Activated T-cell treated with anti-CD3 and anti-CD28 coated beads, Interleukin-2, amount 50 U/mL, for 24 hours (primary cell): ENCODE results near the gene GNA15.

Experiments
- DNase-seq: peaks from one replicate; pipeline ENCODE4 v3.0.0-alpha.2; 2020
- H3K27ac Mint-ChIP-seq: 2 replicates; pipeline ENCODE4 v1.8.0; 2020; ENCODE audit warnings: mild to moderate bottlenecking, mixed read lengths
- H3K27me3 Mint-ChIP-seq: 2 replicates; pipeline ENCODE4 v1.8.0; 2020; ENCODE audit warnings: mixed read lengths
- H3K36me3 Mint-ChIP-seq: 2 replicates; pipeline ENCODE4 v1.8.0; 2020; ENCODE audit warnings: low read depth, mixed read lengths
- H3K4me1 Mint-ChIP-seq: 2 replicates; pipeline ENCODE4 v1.8.0; 2020; ENCODE audit warnings: low read depth, mixed read lengths
- H3K4me3 Mint-ChIP-seq: 2 replicates; pipeline ENCODE4 v1.8.0; 2020; ENCODE audit warnings: mild to moderate bottlenecking, moderate library complexity, mixed read lengths
- H3K9me3 Mint-ChIP-seq: 2 replicates; pipeline ENCODE4 v1.8.0; 2020; ENCODE audit warnings: mixed read lengths

The GNA15 gene

GRCh38 chr19:3100747-3101730 lies 34.8 kb upstream of the GNA15 start:
- Mint-ChIP-seq H3K27ac (no peak overlapping the region), H3K27me3 (peaks cover 7% of the 10 kb centered on the region), H3K36me3 (no peaks in the 10 kb centered on the region), H3K9me3 (no peaks in the 10 kb centered on the region), H3K4me3 (no peak overlapping the region), H3K4me1 (peaks cover 23% of the 10 kb centered on the region)
- no peak for DNase-seq

- H3K9me3 Mint-ChIP-seq: no peaks in the 10 kb centered on the region
- H3K27me3 Mint-ChIP-seq: peaks cover 7% of the 10 kb centered on the region
- H3K4me3 Mint-ChIP-seq: no peak overlapping the region
- no peak for DNase-seq
- H3K27ac Mint-ChIP-seq: no peak overlapping the region
- peaks cover 17% of the 10 kb centered on the region for H3K4me1 Mint-ChIP-seq
- H3K36me3 Mint-ChIP-seq: no peaks in the 10 kb centered on the region
These were observed 33.3 kb upstream of the GNA15 start for GRCh38 chr19:3102239-3103140.

GRCh38 chr19:3104708-3104983 lies 31.2 kb upstream of the GNA15 start:
- Mint-ChIP-seq H3K36me3 (no peaks in the 10 kb centered on the region), H3K27me3 (peaks cover 2% of the 10 kb centered on the region), H3K4me3 (no peak overlapping the region), H3K4me1 (peaks cover 19% of the 10 kb centered on the region), H3K9me3 (no peaks in the 10 kb centered on the region), H3K27ac (no peak overlapping the region)
- no peak for DNase-seq

GRCh38 chr19:3105641-3106508 lies 30.0 kb upstream of the GNA15 start:
- no peaks in the 10 kb centered on the region for H3K36me3 Mint-ChIP-seq
- DNase-seq: no peak
- H3K4me3 Mint-ChIP-seq: no peak overlapping the region
- H3K27me3 Mint-ChIP-seq: no peaks in the 10 kb centered on the region
- no peak overlapping the region for H3K27ac Mint-ChIP-seq
- H3K9me3 Mint-ChIP-seq: no peaks in the 10 kb centered on the region
- peaks cover 21% of the 10 kb centered on the region for H3K4me1 Mint-ChIP-seq

- Mint-ChIP-seq H3K27me3 (no peaks in the 10 kb centered on the region), H3K4me1 (peaks cover 21% of the 10 kb centered on the region), H3K36me3 (no peaks in the 10 kb centered on the region), H3K27ac (no peak overlapping the region), H3K9me3 (no peaks in the 10 kb centered on the region), H3K4me3 (no peak overlapping the region)
- no peak for DNase-seq
These were observed 29.2 kb upstream of the GNA15 start for GRCh38 chr19:3106509-3107141.

GRCh38 chr19:3107658-3108057 lies 28.2 kb upstream of the GNA15 start:
- Mint-ChIP-seq H3K4me1 (peaks cover 21% of the 10 kb centered on the region), H3K4me3 (no peak overlapping the region), H3K36me3 (no peaks in the 10 kb centered on the region), H3K9me3 (no peaks in the 10 kb centered on the region), H3K27me3 (no peaks in the 10 kb centered on the region), H3K27ac (no peak overlapping the region)
- DNase-seq: no peak

GRCh38 chr19:3108775-3109174 lies 27.1 kb upstream of the GNA15 start:
- Mint-ChIP-seq H3K36me3 (no peaks in the 10 kb centered on the region), H3K27me3 (no peaks in the 10 kb centered on the region), H3K27ac (peak overlapping the region; percentile 57), H3K4me3 (no peak overlapping the region), H3K4me1 (peaks cover 19% of the 10 kb centered on the region), H3K9me3 (no peaks in the 10 kb centered on the region)
- peak; percentile 81 for DNase-seq

GRCh38 chr19:3109491-3109890 lies 26.3 kb upstream of the GNA15 start:
- Mint-ChIP-seq H3K9me3 (no peaks in the 10 kb centered on the region), H3K4me1 (peaks cover 15% of the 10 kb centered on the region), H3K4me3 (no peak overlapping the region), H3K27ac (no peak overlapping the region), H3K27me3 (no peaks in the 10 kb centered on the region), H3K36me3 (no peaks in the 10 kb centered on the region)
- DNase-seq: no peak

- Mint-ChIP-seq H3K27ac (no peak overlapping the region), H3K27me3 (no peaks in the 10 kb centered on the region), H3K9me3 (no peaks in the 10 kb centered on the region), H3K36me3 (no peaks in the 10 kb centered on the region), H3K4me1 (peaks cover 15% of the 10 kb centered on the region), H3K4me3 (no peak overlapping the region)
- DNase-seq: no peak
These were observed 25.6 kb upstream of the GNA15 start for GRCh38 chr19:3110126-3110825.

- no peaks in the 10 kb centered on the region for H3K36me3 Mint-ChIP-seq
- H3K4me3 Mint-ChIP-seq: no peak overlapping the region
- H3K27me3 Mint-ChIP-seq: no peaks in the 10 kb centered on the region
- no peak overlapping the region for H3K27ac Mint-ChIP-seq
- peaks cover 15% of the 10 kb centered on the region for H3K4me1 Mint-ChIP-seq
- no peaks in the 10 kb centered on the region for H3K9me3 Mint-ChIP-seq
- no peak for DNase-seq
These were observed 24.1 kb upstream of the GNA15 start for GRCh38 chr19:3111586-3112247.

GRCh38 chr19:3112375-3113099 lies 23.3 kb upstream of the GNA15 start:
- H3K27me3 Mint-ChIP-seq: no peaks in the 10 kb centered on the region
- H3K4me3 Mint-ChIP-seq: no peak overlapping the region
- no peak overlapping the region for H3K27ac Mint-ChIP-seq
- no peaks in the 10 kb centered on the region for H3K36me3 Mint-ChIP-seq
- no peaks in the 10 kb centered on the region for H3K9me3 Mint-ChIP-seq
- H3K4me1 Mint-ChIP-seq: peaks cover 15% of the 10 kb centered on the region
- DNase-seq: no peak

GRCh38 chr19:3113100-3114017 lies 22.5 kb upstream of the GNA15 start:
- no peak overlapping the region for H3K4me3 Mint-ChIP-seq
- peaks cover 15% of the 10 kb centered on the region for H3K4me1 Mint-ChIP-seq
- no peak for DNase-seq
- no peaks in the 10 kb centered on the region for H3K9me3 Mint-ChIP-seq
- no peak overlapping the region for H3K27ac Mint-ChIP-seq
- no peaks in the 10 kb centered on the region for H3K27me3 Mint-ChIP-seq
- no peaks in the 10 kb centered on the region for H3K36me3 Mint-ChIP-seq
